ENCODE data around the gene PTX3. TPM values are rescaled to one million over a fixed set of nuclear protein-coding genes. Genes with fewer than 3 reads are reported as not detected.

PTX3 gene
- total RNA-seq, 4 donors from 2014 or later, result 1.2 to 22.4 (median 2.2) TPM

GRCh38 chr3:157441102-157441624 lies 4.5 kb downstream of the PTX3 start:
- Histone ChIP-seq H3K27ac (no peak overlapping the region), H3K4me3 (no peak overlapping the region), H3K4me1 (peaks cover 24% of the 10 kb centered on the region), H3K9me3 (no peaks in the 10 kb centered on the region), H3K36me3 (no peaks in the 10 kb centered on the region), H3K27me3 (peaks cover 9% of the 10 kb centered on the region)
- DNase-seq (ENCODE audit: low spot score in 2 of 2), result no peak
- no peak for TF ChIP-seq POLR2AphosphoS5 (IDR thresholded peaks at IDR 0.05)
- no peak for TF ChIP-seq EP300 (IDR thresholded peaks at IDR 0.05)
- TF ChIP-seq POLR2A (IDR thresholded peaks at IDR 0.05), result no peak
- WGBS, result 96% methylated on average over 2 of the region's 2 CpGs

GRCh38 chr3:157442729-157443128 lies 6.1 kb downstream of the PTX3 start:
- no peak overlapping the region for H3K4me3 ChIP-seq
- TF ChIP-seq CTCF (IDR thresholded peaks at IDR 0.05), result no peak
- no peak for TF ChIP-seq POLR2AphosphoS5 (IDR thresholded peaks at IDR 0.05)
- no peak for TF ChIP-seq EP300 (IDR thresholded peaks at IDR 0.05)
- TF ChIP-seq POLR2A (IDR thresholded peaks at IDR 0.05), result no peak
- H3K27me3 ChIP-seq, result peaks cover 4% of the 10 kb centered on the region
- no peak for DNase-seq (ENCODE audit: low spot score in 2 of 2)
- 54% methylated on average over 2 of the region's 2 CpGs for WGBS
- H3K36me3 ChIP-seq, result no peaks in the 10 kb centered on the region
- no peak overlapping the region for H3K27ac ChIP-seq
- peaks cover 10% of the 10 kb centered on the region for H3K4me1 ChIP-seq
- no peaks in the 10 kb centered on the region for H3K9me3 ChIP-seq

GRCh38 chr3:157443905-157444796 lies 7.5 kb downstream of the PTX3 start:
- H3K4me3 ChIP-seq, result no peak overlapping the region
- TF ChIP-seq POLR2AphosphoS5 (IDR thresholded peaks at IDR 0.05), result no peak
- no peak for TF ChIP-seq POLR2A (IDR thresholded peaks at IDR 0.05)
- no peak for TF ChIP-seq EP300 (IDR thresholded peaks at IDR 0.05)
- no peak for TF ChIP-seq CTCF (IDR thresholded peaks at IDR 0.05)
- no peak for DNase-seq (ENCODE audit: low spot score in 2 of 2)
- H3K4me1 ChIP-seq, result no peaks in the 10 kb centered on the region
- H3K9me3 ChIP-seq, result no peaks in the 10 kb centered on the region
- no peak overlapping the region for H3K27ac ChIP-seq
- 43% methylated on average over 3 of the region's 3 CpGs for WGBS
- H3K36me3 ChIP-seq, result no peaks in the 10 kb centered on the region
- H3K27me3 ChIP-seq, result peaks cover 3% of the 10 kb centered on the region

GRCh38 chr3:157444797-157445184 lies 8.1 kb downstream of the PTX3 start:
- no peaks in the 10 kb centered on the region for H3K9me3 ChIP-seq
- 75% methylated on average over 1 of the region's 1 CpG for WGBS

GRCh38 chr3:157445857-157446256 lies 9.2 kb downstream of the PTX3 start:
- no peak for DNase-seq (ENCODE audit: low spot score in 2 of 2)
- H3K4me3 ChIP-seq, result no peak overlapping the region
- no peaks in the 10 kb centered on the region for H3K9me3 ChIP-seq
- no peaks in the 10 kb centered on the region for H3K36me3 ChIP-seq
- no peaks in the 10 kb centered on the region for H3K27me3 ChIP-seq
- WGBS, result 87% methylated on average over 1 of the region's 1 CpG
- TF ChIP-seq EP300 (IDR thresholded peaks at IDR 0.05) (no peak), POLR2AphosphoS5 (IDR thresholded peaks at IDR 0.05) (no peak), POLR2A (IDR thresholded peaks at IDR 0.05) (no peak), CTCF (IDR thresholded peaks at IDR 0.05) (no peak)
- no peaks in the 10 kb centered on the region for H3K4me1 ChIP-seq
- H3K27ac ChIP-seq, result no peak overlapping the region

More at GRCh38 chr3:157444797-157445184, 8.1 kb downstream of the PTX3 start:
- DNase-seq (ENCODE audit: low spot score in 2 of 2), result no peak
- Histone ChIP-seq H3K27ac (no peak overlapping the region), H3K27me3 (no peaks in the 10 kb centered on the region), H3K36me3 (no peaks in the 10 kb centered on the region), H3K4me1 (no peaks in the 10 kb centered on the region), H3K4me3 (no peak overlapping the region)
- no peak for TF ChIP-seq EP300 (IDR thresholded peaks at IDR 0.05)
- TF ChIP-seq POLR2AphosphoS5 (IDR thresholded peaks at IDR 0.05), result no peak
- TF ChIP-seq POLR2A (IDR thresholded peaks at IDR 0.05), result no peak
- no peak for TF ChIP-seq CTCF (IDR thresholded peaks at IDR 0.05)

All from suprapubic skin (tissue), 4 donors.